OCI-LY1 (cell line): ENCODE data around the gene DYSF.
"Not testable (repeated sequence)": the region's sequence is repeated elsewhere in the genome, so short reads cannot be mapped to it uniquely, and the experiment has no call there.

ENCODE experiments used
- H2AFZ ChIP-seq: fragments of 200-600 bp; sonication (generic), shearing (Covaris generic); 2 replicates; pipeline ENCODE4 v1.6.0; 2014; ENCODE audit warnings: antibody characterized with exemption, mild to moderate bottlenecking, low read length
- H3F3A ChIP-seq: fragments of 200-600 bp; sonication (generic), shearing (Covaris generic); 2 replicates; pipeline ENCODE4 v1.6.0; 2014; ENCODE audit warnings: mild to moderate bottlenecking, antibody characterized with exemption, low read length, moderate library complexity; ENCODE audit not compliant: insufficient read depth
- H3K27ac ChIP-seq: fragments of 200-600 bp; sonication (generic); 2 replicates; pipeline ENCODE4 v1.5.1; 2014; ENCODE audit warnings: low read length, mixed run types, mild to moderate bottlenecking, low read depth; ENCODE audit not compliant: poor library complexity, severe bottlenecking
- H3K27me3 ChIP-seq: fragments of 200-600 bp; sonication (generic); 2 replicates; pipeline ENCODE4 v1.6.0; 2014; ENCODE audit warnings: antibody characterized with exemption, mild to moderate bottlenecking, low read length, moderate library complexity; ENCODE audit not compliant: insufficient read depth
- H3K36me3 ChIP-seq: fragments of 200-600 bp; sonication (generic); 2 replicates; pipeline ENCODE4 v1.6.1; 2014; ENCODE audit warnings: mild to moderate bottlenecking, antibody characterized with exemption, low read length, moderate library complexity, mixed read lengths; ENCODE audit not compliant: insufficient read depth
- H3K4me1 ChIP-seq: fragments of 200-600 bp; sonication (generic); 2 replicates; pipeline ENCODE4 v1.5.1; 2014; ENCODE audit warnings: mild to moderate bottlenecking, low read length, moderate library complexity; ENCODE audit not compliant: insufficient read depth, severe bottlenecking
- H3K4me2 ChIP-seq: fragments of 200-600 bp; sonication (generic), shearing (Covaris generic); 2 replicates; pipeline ENCODE4 v1.6.1; 2014; ENCODE audit warnings: low read length
- H3K4me3 ChIP-seq: fragments of 200-600 bp; sonication (generic); 2 replicates; pipeline ENCODE4 v1.5.1; 2014; ENCODE audit warnings: low read length, low read depth, mild to moderate bottlenecking, mixed read lengths; ENCODE audit not compliant: poor library complexity, severe bottlenecking
- H3K79me2 ChIP-seq: fragments of 200-600 bp; shearing (Covaris generic); 2 replicates; pipeline ENCODE4 v1.6.1; 2016; ENCODE audit warnings: mixed run types, low read length, mixed read lengths; ENCODE audit not compliant: insufficient read depth
- H3K9ac ChIP-seq: fragments of 200-600 bp; sonication (generic), shearing (Covaris generic); 2 replicates; pipeline ENCODE4 v1.6.1; 2014; ENCODE audit warnings: mild to moderate bottlenecking, low read length, mixed read lengths
- H3K9me2 ChIP-seq: fragments of 200-600 bp; sonication (generic), shearing (Covaris generic); 2 replicates; pipeline ENCODE4 v1.6.1; 2014; ENCODE audit warnings: low read depth, mild to moderate bottlenecking, low read length, mixed read lengths
- H3K9me3 ChIP-seq: fragments of 200-600 bp; shearing (Covaris generic); 2 replicates; pipeline ENCODE4 v1.6.1; 2014; ENCODE audit warnings: low read length, mixed read lengths
- H4K20me1 ChIP-seq: fragments of 200-600 bp; sonication (generic), shearing (Covaris generic); 2 replicates; pipeline ENCODE4 v1.6.0; 2016; ENCODE audit warnings: mild to moderate bottlenecking, low read length; ENCODE audit not compliant: insufficient read depth
- CTCF ChIP-seq: fragments of 200-600 bp; sonication (generic), shearing (Covaris generic); IDR thresholded peaks from 2 replicates; pipeline ENCODE4 v1.5.1; 2017; ENCODE audit warnings: mild to moderate bottlenecking, antibody characterized with exemption, low read length, moderate library complexity, mixed read lengths
- EZH2 ChIP-seq: fragments of 200-600 bp; sonication (generic), shearing (Covaris generic); IDR thresholded peaks from 2 replicates; pipeline ENCODE4 v1.8.0; 2017; ENCODE audit warnings: borderline replicate concordance, mixed run types, mild to moderate bottlenecking, antibody characterized with exemption, low read length, moderate library complexity, mixed read lengths

Gene DYSF

GRCh38 chr2:71486881-71487640 lies 33.7 kb downstream of the DYSF start:
- Histone ChIP-seq H3K9ac (no peak overlapping the region), H3K27ac (no peak overlapping the region), H3K4me1 (no peaks in the 10 kb centered on the region), H3F3A (no peaks in the 10 kb centered on the region), H3K4me2 (no peak overlapping the region), H3K79me2 (no peaks in the 10 kb centered on the region), H3K4me3 (no peak overlapping the region), H3K9me2 (no peaks in the 10 kb centered on the region), H3K9me3 (no peaks in the 10 kb centered on the region), H3K36me3 (no peaks in the 10 kb centered on the region), H3K27me3 (no peaks in the 10 kb centered on the region; the same call in 1 of the 2 replicates), H2AFZ (no peak overlapping the region), H4K20me1 (no peaks in the 10 kb centered on the region)
- no peak for TF ChIP-seq EZH2
- TF ChIP-seq CTCF, result no peak

- H4K20me1 ChIP-seq, H3K79me2 ChIP-seq, H3K9me3 ChIP-seq, H3K4me2 ChIP-seq, H3F3A ChIP-seq, H3K9me2 ChIP-seq, H2AFZ ChIP-seq, H3K4me3 ChIP-seq, H3K9ac ChIP-seq, H3K27me3 ChIP-seq, H3K27ac ChIP-seq, H3K4me1 ChIP-seq, H3K36me3 ChIP-seq: not testable (repeated sequence)
Measured at GRCh38 chr2:71491551-71491950, 38.2 kb downstream of the DYSF start.

- Histone ChIP-seq H3K36me3 (no peaks in the 10 kb centered on the region), H2AFZ (no peak overlapping the region), H3K27ac (no peak overlapping the region), H3K9ac (no peak overlapping the region), H3K27me3 (no peaks in the 10 kb centered on the region; the same call in 1 of the 2 replicates), H3K9me2 (no peaks in the 10 kb centered on the region), H3K4me1 (no peaks in the 10 kb centered on the region), H3K9me3 (no peaks in the 10 kb centered on the region), H3K4me2 (no peak overlapping the region), H3K4me3 (no peak overlapping the region), H3K79me2 (no peaks in the 10 kb centered on the region), H3F3A (no peaks in the 10 kb centered on the region), H4K20me1 (no peaks in the 10 kb centered on the region)
- TF ChIP-seq EZH2 (no peak), CTCF (no peak)
Measured at GRCh38 chr2:71492112-71492511, 38.8 kb downstream of the DYSF start.

- no peaks in the 10 kb centered on the region for H3K36me3 ChIP-seq
- H3K9me3 ChIP-seq, result no peaks in the 10 kb centered on the region
- no peaks in the 10 kb centered on the region for H3K27me3 ChIP-seq
- H3K4me3 ChIP-seq, result no peak overlapping the region
- H3K27ac ChIP-seq, result no peak overlapping the region
- H3K4me2 ChIP-seq, result no peak overlapping the region
- no peak overlapping the region for H3K9ac ChIP-seq
- no peaks in the 10 kb centered on the region for H3K9me2 ChIP-seq
- no peaks in the 10 kb centered on the region for H3K4me1 ChIP-seq
- H4K20me1 ChIP-seq, result no peaks in the 10 kb centered on the region
- no peaks in the 10 kb centered on the region for H3F3A ChIP-seq
- no peak overlapping the region for H2AFZ ChIP-seq
- TF ChIP-seq EZH2, result no peak
- no peak for TF ChIP-seq CTCF
- no peaks in the 10 kb centered on the region for H3K79me2 ChIP-seq
Measured at GRCh38 chr2:71494091-71494490, 40.7 kb downstream of the DYSF start.
